AG04450 (cell line): ENCODE data around the gene TMEM151B. TPM values are rescaled to one million over a fixed set of nuclear protein-coding genes. Genes with fewer than 3 reads are reported as not detected.

Experiments used
- CTCF ChIA-PET: fragments of 300-600, 350-600 bp; formaldehyde crosslinking; extraction: SDS; loops from one replicate; lab custom pipeline; 2022; ENCODE audit warnings: antibody characterized with exemption, inconsistent platforms; lab: Charles Lee
- POLR2A ChIA-PET: fragments of 350-600 bp; formaldehyde crosslinking; extraction: SDS; loops from one replicate; lab custom pipeline; 2021; ENCODE audit warnings: antibody characterized with exemption, inconsistent platforms; lab: Yijun Ruan, JAX
- DNase-seq: peaks from one replicate; pipeline ENCODE4 v3.0.0-alpha.2; 2011; ENCODE audit warnings: low read depth, low spot score
- H3K27ac ChIP-seq: one replicate; pipeline ENCODE4 v1.5.1; 2012; ENCODE audit warnings: low read depth, low read length, control low read depth
- H3K27me3 ChIP-seq: one replicate; pipeline ENCODE4 v1.6.0; 2012; ENCODE audit warnings: low read length; ENCODE audit not compliant: control insufficient read depth, insufficient read depth
- H3K4me3 ChIP-seq: 2 replicates; pipeline ENCODE4 v1.5.1; 2011; ENCODE audit warnings: mild to moderate bottlenecking, low read depth, low read length, control low read depth
- H3K9me3 ChIP-seq: 2 replicates; pipeline ENCODE4 v1.5.1; 2012; ENCODE audit warnings: low read length; ENCODE audit not compliant: control insufficient read depth, insufficient read depth
- polyA plus RNA-seq: library from polyadenylated mRNA; depleted of rRNA; stranded (reverse); fragments of >200 nt; gene quantifications from 2 replicates; pipeline ENCODE4 v1.2.3, GENCODE V29; 2011
- TF ChIP-seq, protein P1 (sequence below): IDR thresholded peaks from 2 replicates; pipeline ENCODE4 v1.5.1; 2011; ENCODE audit warnings: low read depth, low read length, control low read depth, inconsistent platforms

The TMEM151B gene
- polyA plus RNA-seq, 1 experiment: not detected

- ChIA-PET CTCF (interaction anchor here (1.0 to 1.5 kb wide), 3 partner anchors 10 to 35 kb away, joined by 3 to 9 read pairs (median 7); partner anchors contain the start of gene AARS2), POLR2A (no interaction called here)
- TF ChIP-seq, protein P1, sequence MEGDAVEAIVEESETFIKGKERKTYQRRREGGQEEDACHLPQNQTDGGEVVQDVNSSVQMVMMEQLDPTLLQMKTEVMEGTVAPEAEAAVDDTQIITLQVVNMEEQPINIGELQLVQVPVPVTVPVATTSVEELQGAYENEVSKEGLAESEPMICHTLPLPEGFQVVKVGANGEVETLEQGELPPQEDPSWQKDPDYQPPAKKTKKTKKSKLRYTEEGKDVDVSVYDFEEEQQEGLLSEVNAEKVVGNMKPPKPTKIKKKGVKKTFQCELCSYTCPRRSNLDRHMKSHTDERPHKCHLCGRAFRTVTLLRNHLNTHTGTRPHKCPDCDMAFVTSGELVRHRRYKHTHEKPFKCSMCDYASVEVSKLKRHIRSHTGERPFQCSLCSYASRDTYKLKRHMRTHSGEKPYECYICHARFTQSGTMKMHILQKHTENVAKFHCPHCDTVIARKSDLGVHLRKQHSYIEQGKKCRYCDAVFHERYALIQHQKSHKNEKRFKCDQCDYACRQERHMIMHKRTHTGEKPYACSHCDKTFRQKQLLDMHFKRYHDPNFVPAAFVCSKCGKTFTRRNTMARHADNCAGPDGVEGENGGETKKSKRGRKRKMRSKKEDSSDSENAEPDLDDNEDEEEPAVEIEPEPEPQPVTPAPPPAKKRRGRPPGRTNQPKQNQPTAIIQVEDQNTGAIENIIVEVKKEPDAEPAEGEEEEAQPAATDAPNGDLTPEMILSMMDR: no peak
- Histone ChIP-seq H3K27me3 (peaks cover 7% of the 10 kb centered on the region), H3K9me3 (no peaks in the 10 kb centered on the region), H3K4me3 (no peak overlapping the region), H3K27ac (no peak overlapping the region)
- DNase-seq: no peak
Measured at GRCh38 chr6:44302856-44303255, 32.6 kb downstream of the TMEM151B start.

DNA sequence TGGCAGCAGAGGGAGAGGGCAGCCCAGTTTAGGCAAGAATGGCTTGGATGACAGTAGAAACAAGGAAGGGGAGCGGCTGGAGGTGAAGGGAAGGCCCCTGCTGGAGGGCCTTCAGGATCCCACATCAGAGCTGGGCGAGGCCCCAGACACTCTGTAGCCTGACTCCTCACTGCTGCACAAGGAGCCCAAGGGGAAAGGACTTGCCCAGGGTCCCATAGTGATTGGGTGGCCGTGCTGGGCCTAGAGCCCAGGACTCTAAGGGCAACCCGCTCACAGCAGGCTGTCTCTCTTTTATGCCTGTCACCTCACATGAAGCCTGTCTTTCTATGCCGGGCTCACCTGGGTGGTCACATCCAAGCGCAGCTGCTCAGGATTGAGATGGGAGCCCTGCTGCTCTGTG is 33.6 kb downstream of the TMEM151B start:
- no peaks in the 10 kb centered on the region for H3K27me3 ChIP-seq
- H3K27ac ChIP-seq: no peak overlapping the region
- CTCF ChIA-PET: interaction anchor here (0.9 to 1.5 kb wide), 3 partner anchors 9 to 122 kb away, joined by 3 to 7 read pairs (median 5); partner anchors contain the start of gene AARS2
- no peaks in the 10 kb centered on the region for H3K9me3 ChIP-seq
- POLR2A ChIA-PET: no interaction called here
- H3K4me3 ChIP-seq: no peak overlapping the region
- TF ChIP-seq, protein P1: no peak
- no peak for DNase-seq

DNA sequence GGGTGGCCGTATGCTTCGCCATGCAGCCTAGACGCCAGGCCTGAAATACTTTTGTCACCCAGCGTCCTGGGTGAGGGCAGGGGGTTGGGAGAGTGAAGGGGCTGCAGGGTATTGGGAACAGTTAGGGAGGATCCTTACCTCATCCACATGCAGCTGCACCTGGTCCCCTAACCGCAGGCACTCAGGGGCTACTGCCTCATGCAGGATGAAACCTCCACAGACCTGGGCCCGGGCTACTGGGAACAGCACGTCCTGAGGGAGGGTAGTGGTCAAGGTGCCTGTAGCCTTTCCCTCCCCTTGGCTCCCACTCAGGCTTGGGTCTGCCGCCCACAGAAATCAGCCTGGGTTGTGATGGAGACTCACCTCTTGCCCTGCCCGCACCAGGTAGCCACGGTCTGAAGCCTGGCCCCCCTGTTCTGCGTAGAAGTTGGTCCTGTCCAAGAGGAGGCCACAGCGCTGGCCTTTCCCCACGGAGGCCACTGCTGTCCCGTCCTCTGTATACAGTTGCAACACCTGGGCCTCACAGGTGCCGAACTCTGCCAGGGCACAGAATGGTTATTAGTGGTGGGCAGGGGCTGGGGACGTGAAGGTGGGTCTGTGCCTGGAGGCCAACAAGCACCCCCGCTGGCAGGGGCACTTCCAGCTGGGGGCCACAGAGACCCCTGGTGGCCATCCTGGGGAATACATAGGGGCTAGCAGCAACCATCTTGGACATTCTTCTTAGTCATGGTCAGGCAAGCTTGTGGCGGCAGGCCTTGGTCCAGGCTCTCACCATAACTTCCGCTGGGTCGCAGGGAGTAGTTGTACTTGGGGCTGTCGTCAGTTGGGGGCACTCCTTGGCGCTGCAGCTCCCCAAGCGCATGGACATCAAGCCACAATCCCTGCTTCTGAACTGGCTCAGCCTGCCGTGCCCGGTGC is 34.3 kb downstream of the TMEM151B start:
- no peak overlapping the region for H3K27ac ChIP-seq
- H3K9me3 ChIP-seq: no peaks in the 10 kb centered on the region
- no peak for DNase-seq
- TF ChIP-seq, protein P1: peak; percentile 76
- no peak overlapping the region for H3K4me3 ChIP-seq
- CTCF ChIA-PET: interaction anchor here (0.6 to 1.6 kb wide), 10 partner anchors 8 to 1027 kb away, joined by 3 to 11 read pairs (median 4); partner anchors contain the start of genes AARS2 and TMEM151B
- no peaks in the 10 kb centered on the region for H3K27me3 ChIP-seq
- POLR2A ChIA-PET: interaction anchor here (0.7 to 1.3 kb wide), 2 partner anchors 8 to 58 kb away, joined by 3 to 5 read pairs; partner anchors contain the start of gene HSP90AB1

DNA sequence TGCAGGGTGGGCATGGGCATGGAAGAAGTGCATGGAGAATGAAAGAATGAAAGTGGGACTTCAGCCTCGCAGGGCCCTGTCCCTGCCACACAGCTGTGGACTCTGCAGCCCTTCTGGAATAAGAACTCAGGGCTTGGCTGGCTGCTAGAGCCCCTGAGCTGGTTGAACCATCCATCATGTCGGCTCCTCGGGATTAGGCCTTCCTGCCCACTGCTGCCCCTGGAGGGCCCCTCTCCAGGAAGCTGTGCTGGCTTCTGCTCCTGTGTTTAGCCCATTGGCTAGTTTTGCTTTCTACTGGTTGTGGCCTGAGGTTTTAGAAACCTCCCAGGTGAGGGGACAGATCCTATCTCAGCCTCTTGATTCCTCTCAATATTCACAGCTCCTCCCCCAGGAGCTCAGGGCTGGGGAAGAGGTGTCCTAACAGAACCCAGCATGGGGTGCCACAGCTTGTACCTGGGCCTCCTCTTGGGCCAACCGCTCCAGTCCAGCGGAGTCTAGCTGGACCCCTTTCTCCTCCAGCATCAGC is 35.0 kb downstream of the TMEM151B start:
- ChIA-PET CTCF (interaction anchor here (0.6 to 1.6 kb wide), 8 partner anchors 7 to 1026 kb away, joined by 3 to 11 read pairs (median 4); partner anchors contain the start of genes AARS2 and TMEM151B), POLR2A (interaction anchor here (0.7 to 1.3 kb wide), 2 partner anchors 9 to 58 kb away, joined by 3 to 5 read pairs; partner anchors contain the start of gene HSP90AB1)
- Histone ChIP-seq H3K27ac (no peak overlapping the region), H3K9me3 (no peaks in the 10 kb centered on the region), H3K4me3 (no peak overlapping the region), H3K27me3 (no peaks in the 10 kb centered on the region)
- DNase-seq: no peak
- TF ChIP-seq, protein P1: no peak
